Stimulated activated CD4-positive, alpha-beta T cell treated with anti-CD3 and anti-CD28 coated beads, Interleukin-15, amount 100 ng/mL, for 24 hours (primary cell): ENCODE data around the gene CNIH3.
A peak's percentile ranks its signal among the peaks of the same experiment; 100 is the strongest.
"Not testable (repeated sequence)": the region's sequence is repeated elsewhere in the genome, so short reads cannot be mapped to it uniquely, and the experiment has no call there.

Experiments used
- DNase-seq: peaks from one replicate; pipeline ENCODE4 v3.0.0-alpha.2; 2020

Gene CNIH3

GRCh38 chr1:224644553-224645154 lies 28.5 kb downstream of the CNIH3 start:
- peak; percentile 66 for DNase-seq

- no peak for DNase-seq
These were observed 31.3 kb downstream of the CNIH3 start for GRCh38 chr1:224647449-224647848.

- DNase-seq, result no peak
These were observed 34.2 kb downstream of the CNIH3 start for GRCh38 chr1:224650290-224650689.

GRCh38 chr1:224651188-224651587 lies 35.1 kb downstream of the CNIH3 start:
- no peak for DNase-seq

GRCh38 chr1:224656392-224656791 lies 40.3 kb downstream of the CNIH3 start:
- no peak for DNase-seq

- DNase-seq, result no peak
These were observed 44.0 kb downstream of the CNIH3 start for GRCh38 chr1:224660074-224660473.

GRCh38 chr1:224662870-224663269 lies 46.8 kb downstream of the CNIH3 start:
- DNase-seq, result no peak

GRCh38 chr1:224665016-224665415 lies 48.9 kb downstream of the CNIH3 start:
- no peak for DNase-seq

GRCh38 chr1:224666078-224666477 lies 50.0 kb downstream of the CNIH3 start:
- no peak for DNase-seq

GRCh38 chr1:224666913-224667312 lies 50.8 kb downstream of the CNIH3 start:
- no peak for DNase-seq

- no peak for DNase-seq
These were observed 52.9 kb downstream of the CNIH3 start for GRCh38 chr1:224668984-224669383.

GRCh38 chr1:224669403-224669802 lies 53.3 kb downstream of the CNIH3 start:
- DNase-seq, result no peak

GRCh38 chr1:224670506-224670905 lies 54.4 kb downstream of the CNIH3 start:
- no peak for DNase-seq

- DNase-seq, result no peak
These were observed 55.0 kb downstream of the CNIH3 start for GRCh38 chr1:224671076-224671475.

- DNase-seq, result no peak
These were observed 57.0 kb downstream of the CNIH3 start for GRCh38 chr1:224673141-224673540.

GRCh38 chr1:224675590-224675989 lies 59.5 kb downstream of the CNIH3 start:
- no peak for DNase-seq

- no peak for DNase-seq
These were observed 60.4 kb downstream of the CNIH3 start for GRCh38 chr1:224676551-224676950.

- DNase-seq, result no peak
These were observed 62.1 kb downstream of the CNIH3 start for GRCh38 chr1:224678168-224678567.

GRCh38 chr1:224679606-224680005 lies 63.5 kb downstream of the CNIH3 start:
- no peak for DNase-seq

- DNase-seq, result no peak
These were observed 65.7 kb downstream of the CNIH3 start for GRCh38 chr1:224681816-224682215.

- no peak for DNase-seq
These were observed 67.8 kb downstream of the CNIH3 start for GRCh38 chr1:224683936-224684335.

GRCh38 chr1:224684979-224685425 lies 68.9 kb downstream of the CNIH3 start:
- no peak for DNase-seq

GRCh38 chr1:224686140-224686539 lies 70.0 kb downstream of the CNIH3 start:
- DNase-seq, result not testable (repeated sequence)

GRCh38 chr1:224687465-224687864 lies 71.3 kb downstream of the CNIH3 start:
- no peak for DNase-seq

GRCh38 chr1:224689374-224689773 lies 73.3 kb downstream of the CNIH3 start:
- no peak for DNase-seq
